ENCODE results near the gene PIGO.

Gene PIGO

DNA sequence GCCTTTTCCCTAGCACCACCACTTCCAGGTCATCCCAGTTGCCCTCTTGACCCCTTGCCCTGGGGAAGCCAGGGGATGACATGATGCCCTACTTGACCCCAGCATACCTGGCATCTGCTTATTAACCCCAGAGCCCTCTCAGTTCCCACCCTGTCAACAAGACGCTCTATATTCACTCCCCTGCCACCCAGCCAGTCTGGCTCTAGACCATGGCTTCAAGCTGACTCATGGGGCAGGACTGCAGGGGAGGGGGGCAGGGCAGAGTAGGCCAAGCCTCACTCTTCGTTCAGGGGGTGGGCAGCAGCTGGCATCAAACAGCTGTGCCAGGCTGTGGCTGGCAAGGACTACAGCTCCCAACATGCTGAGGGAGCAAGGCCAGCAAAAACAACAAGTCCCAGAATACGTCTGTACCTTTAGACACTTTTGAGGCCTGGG is 14.0 kb upstream of the PIGO start:
- ATAC-seq: no peak; the same call in 1 of the 3 replicates
- TF ChIP-seq ISL1 (CRISPR knock-in tag; IDR thresholded peaks at IDR 0.05) (no peak), CSDC2 (CRISPR knock-in tag; IDR thresholded peaks at IDR 0.05) (no peak), PPARA (CRISPR knock-in tag; IDR thresholded peaks at IDR 0.05; ENCODE audit: borderline replicate concordance) (no peak), ZNF565 (CRISPR knock-in tag; conservative IDR thresholded peaks at IDR 0.05; ENCODE audit: low read depth) (no peak), ZFP3 (CRISPR knock-in tag; IDR thresholded peaks at IDR 0.05) (no peak), GLIS3 (CRISPR knock-in tag; IDR thresholded peaks at IDR 0.05) (no peak)
- TF ChIP-seq, protein P1, sequence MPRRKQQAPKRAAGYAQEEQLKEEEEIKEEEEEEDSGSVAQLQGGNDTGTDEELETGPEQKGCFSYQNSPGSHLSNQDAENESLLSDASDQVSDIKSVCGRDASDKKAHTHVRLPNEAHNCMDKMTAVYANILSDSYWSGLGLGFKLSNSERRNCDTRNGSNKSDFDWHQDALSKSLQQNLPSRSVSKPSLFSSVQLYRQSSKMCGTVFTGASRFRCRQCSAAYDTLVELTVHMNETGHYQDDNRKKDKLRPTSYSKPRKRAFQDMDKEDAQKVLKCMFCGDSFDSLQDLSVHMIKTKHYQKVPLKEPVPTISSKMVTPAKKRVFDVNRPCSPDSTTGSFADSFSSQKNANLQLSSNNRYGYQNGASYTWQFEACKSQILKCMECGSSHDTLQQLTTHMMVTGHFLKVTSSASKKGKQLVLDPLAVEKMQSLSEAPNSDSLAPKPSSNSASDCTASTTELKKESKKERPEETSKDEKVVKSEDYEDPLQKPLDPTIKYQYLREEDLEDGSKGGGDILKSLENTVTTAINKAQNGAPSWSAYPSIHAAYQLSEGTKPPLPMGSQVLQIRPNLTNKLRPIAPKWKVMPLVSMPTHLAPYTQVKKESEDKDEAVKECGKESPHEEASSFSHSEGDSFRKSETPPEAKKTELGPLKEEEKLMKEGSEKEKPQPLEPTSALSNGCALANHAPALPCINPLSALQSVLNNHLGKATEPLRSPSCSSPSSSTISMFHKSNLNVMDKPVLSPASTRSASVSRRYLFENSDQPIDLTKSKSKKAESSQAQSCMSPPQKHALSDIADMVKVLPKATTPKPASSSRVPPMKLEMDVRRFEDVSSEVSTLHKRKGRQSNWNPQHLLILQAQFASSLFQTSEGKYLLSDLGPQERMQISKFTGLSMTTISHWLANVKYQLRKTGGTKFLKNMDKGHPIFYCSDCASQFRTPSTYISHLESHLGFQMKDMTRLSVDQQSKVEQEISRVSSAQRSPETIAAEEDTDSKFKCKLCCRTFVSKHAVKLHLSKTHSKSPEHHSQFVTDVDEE (CRISPR knock-in tag; IDR thresholded peaks at IDR 0.05): no peak
- TF ChIP-seq, protein P2, sequence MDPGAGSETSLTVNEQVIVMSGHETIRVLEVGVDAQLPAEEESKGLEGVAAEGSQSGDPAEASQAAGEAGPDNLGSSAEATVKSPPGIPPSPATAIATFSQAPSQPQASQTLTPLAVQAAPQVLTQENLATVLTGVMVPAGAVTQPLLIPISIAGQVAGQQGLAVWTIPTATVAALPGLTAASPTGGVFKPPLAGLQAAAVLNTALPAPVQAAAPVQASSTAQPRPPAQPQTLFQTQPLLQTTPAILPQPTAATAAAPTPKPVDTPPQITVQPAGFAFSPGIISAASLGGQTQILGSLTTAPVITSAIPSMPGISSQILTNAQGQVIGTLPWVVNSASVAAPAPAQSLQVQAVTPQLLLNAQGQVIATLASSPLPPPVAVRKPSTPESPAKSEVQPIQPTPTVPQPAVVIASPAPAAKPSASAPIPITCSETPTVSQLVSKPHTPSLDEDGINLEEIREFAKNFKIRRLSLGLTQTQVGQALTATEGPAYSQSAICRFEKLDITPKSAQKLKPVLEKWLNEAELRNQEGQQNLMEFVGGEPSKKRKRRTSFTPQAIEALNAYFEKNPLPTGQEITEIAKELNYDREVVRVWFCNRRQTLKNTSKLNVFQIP (CRISPR knock-in tag; IDR thresholded peaks at IDR 0.05; ENCODE audit: borderline replicate concordance, low read depth): no peak
- TF ChIP-seq, protein P3, sequence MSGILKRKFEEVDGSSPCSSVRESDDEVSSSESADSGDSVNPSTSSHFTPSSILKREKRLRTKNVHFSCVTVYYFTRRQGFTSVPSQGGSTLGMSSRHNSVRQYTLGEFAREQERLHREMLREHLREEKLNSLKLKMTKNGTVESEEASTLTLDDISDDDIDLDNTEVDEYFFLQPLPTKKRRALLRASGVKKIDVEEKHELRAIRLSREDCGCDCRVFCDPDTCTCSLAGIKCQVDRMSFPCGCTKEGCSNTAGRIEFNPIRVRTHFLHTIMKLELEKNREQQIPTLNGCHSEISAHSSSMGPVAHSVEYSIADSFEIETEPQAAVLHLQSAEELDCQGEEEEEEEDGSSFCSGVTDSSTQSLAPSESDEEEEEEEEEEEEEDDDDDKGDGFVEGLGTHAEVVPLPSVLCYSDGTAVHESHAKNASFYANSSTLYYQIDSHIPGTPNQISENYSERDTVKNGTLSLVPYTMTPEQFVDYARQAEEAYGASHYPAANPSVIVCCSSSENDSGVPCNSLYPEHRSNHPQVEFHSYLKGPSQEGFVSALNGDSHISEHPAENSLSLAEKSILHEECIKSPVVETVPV (CRISPR knock-in tag; IDR thresholded peaks at IDR 0.05): no peak

DNA sequence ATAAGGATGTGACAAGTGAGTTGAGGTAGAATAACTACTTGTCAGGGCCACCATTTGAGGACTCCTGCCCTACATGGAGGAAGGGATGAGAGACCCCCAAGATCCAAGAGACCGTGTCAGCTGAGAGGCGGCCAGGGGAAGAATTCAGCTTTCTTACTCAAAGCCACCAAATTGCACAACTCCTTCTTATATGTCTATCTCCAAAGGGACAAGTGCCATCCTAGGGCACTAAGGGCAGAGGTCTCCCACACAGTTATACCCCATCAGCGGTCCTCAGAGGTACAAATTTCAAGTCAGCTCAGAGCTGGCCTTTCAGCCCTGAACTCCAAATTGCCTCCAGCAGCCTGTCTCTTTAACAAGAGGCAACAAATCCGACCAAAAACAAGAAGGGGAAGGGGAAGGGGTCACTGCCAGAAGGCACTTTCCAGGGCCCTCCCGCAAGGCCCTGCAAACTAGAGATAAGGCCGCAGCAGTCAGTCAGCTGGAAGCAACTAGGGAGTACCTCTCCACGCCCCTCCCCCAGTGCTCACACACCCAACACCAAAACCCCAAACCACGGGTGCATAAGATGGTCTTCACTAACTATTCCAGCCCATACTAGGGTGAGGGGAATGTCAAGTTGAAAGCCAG is 12.7 kb upstream of the PIGO start:
- ATAC-seq: no peak
- no peak for TF ChIP-seq ZNF8 (CRISPR knock-in tag; IDR thresholded peaks at IDR 0.05)
- no peak for TF ChIP-seq GLIS3 (CRISPR knock-in tag; IDR thresholded peaks at IDR 0.05)
- no peak for TF ChIP-seq ZNF565 (CRISPR knock-in tag; conservative IDR thresholded peaks at IDR 0.05; ENCODE audit: low read depth)
- TF ChIP-seq, protein P2 (CRISPR knock-in tag; IDR thresholded peaks at IDR 0.05; ENCODE audit: borderline replicate concordance, low read depth): no peak

DNA sequence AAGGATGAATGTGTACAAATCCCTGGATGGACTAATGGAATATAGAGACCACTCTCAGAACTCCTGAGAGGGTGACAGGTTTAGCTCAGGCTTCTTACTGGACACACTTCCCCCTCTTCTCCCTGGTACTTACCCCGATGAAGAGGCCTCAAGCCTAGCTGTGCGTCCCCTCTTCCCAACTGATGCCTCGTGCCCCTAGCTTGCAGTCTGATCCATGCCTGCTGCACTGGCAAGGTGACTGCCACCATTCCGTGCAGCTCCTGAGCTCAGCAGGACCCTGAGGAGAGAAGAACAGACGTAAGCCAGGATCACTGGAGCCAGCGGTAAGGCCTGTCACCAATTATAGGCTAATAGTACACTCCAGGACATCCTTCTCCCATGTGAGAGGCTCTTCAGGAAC is 12.1 kb upstream of the PIGO start:
- ATAC-seq: no peak
- TF ChIP-seq, protein P4, sequence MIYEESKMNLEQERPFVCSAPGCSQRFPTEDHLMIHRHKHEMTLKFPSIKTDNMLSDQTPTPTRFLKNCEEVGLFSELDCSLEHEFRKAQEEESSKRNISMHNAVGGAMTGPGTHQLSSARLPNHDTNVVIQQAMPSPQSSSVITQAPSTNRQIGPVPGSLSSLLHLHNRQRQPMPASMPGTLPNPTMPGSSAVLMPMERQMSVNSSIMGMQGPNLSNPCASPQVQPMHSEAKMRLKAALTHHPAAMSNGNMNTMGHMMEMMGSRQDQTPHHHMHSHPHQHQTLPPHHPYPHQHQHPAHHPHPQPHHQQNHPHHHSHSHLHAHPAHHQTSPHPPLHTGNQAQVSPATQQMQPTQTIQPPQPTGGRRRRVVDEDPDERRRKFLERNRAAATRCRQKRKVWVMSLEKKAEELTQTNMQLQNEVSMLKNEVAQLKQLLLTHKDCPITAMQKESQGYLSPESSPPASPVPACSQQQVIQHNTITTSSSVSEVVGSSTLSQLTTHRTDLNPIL (CRISPR knock-in tag; IDR thresholded peaks at IDR 0.05; ENCODE audit: low read depth): no peak
- TF ChIP-seq OSR1 (CRISPR knock-in tag; IDR thresholded peaks at IDR 0.05) (no peak), GLIS3 (CRISPR knock-in tag; IDR thresholded peaks at IDR 0.05) (no peak), ARNTL (CRISPR knock-in tag; IDR thresholded peaks at IDR 0.05; ENCODE audit: borderline replicate concordance, low read depth) (no peak), TCF4 (CRISPR knock-in tag; IDR thresholded peaks at IDR 0.05; ENCODE audit: borderline replicate concordance) (no peak), ZNF565 (CRISPR knock-in tag; conservative IDR thresholded peaks at IDR 0.05; ENCODE audit: low read depth) (no peak), ZC3H10 (CRISPR knock-in tag; IDR thresholded peaks at IDR 0.05) (no peak), TOX (CRISPR knock-in tag; IDR thresholded peaks at IDR 0.05; ENCODE audit: borderline replicate concordance) (no peak)
- TF ChIP-seq, protein P3 (CRISPR knock-in tag; IDR thresholded peaks at IDR 0.05): no peak
